ENCODE results near the gene CD300E. TPM values are rescaled to one million over a fixed set of nuclear protein-coding genes. Genes with fewer than 3 reads are reported as not detected.

The CD300E gene
- polyA plus RNA-seq, 1 donor from 2014 or later: not detected

- H3K27me3 ChIP-seq (ENCODE audit: insufficient read depth, low read depth, low read length): peaks cover 11% of the 10 kb centered on the region
- no peaks in the 10 kb centered on the region for H3K36me3 ChIP-seq (ENCODE audit: insufficient read depth, low read length)
- no peaks in the 10 kb centered on the region for H3K79me2 ChIP-seq (replicated peaks; ENCODE audit: insufficient read depth, low read length)
- H2AFZ ChIP-seq (ENCODE audit: low read depth, low read length): no peak overlapping the region
- no peaks in the 10 kb centered on the region for H4K20me1 ChIP-seq (ENCODE audit: insufficient read depth)
- H3F3A ChIP-seq (ENCODE audit: insufficient read depth, low read length, poor library complexity, severe bottlenecking): no peaks in the 10 kb centered on the region
- no peaks in the 10 kb centered on the region for H3K9me3 ChIP-seq (ENCODE audit: low read length)
- no peaks in the 10 kb centered on the region for H3K9me2 ChIP-seq (ENCODE audit: insufficient read depth, low read length)
- TF ChIP-seq EZH2 (IDR thresholded peaks at IDR 0.05; ENCODE audit: borderline replicate concordance, insufficient read depth, low read length, poor library complexity, severe bottlenecking) (no peak), TAF1 (IDR thresholded peaks at IDR 0.05; ENCODE audit: low read depth) (no peak), CTCF (IDR thresholded peaks at IDR 0.05; ENCODE audit: poor library complexity, severe bottlenecking) (no peak), EP300 (conservative IDR thresholded peaks at IDR 0.05; ENCODE audit: poor library complexity, severe bottlenecking) (no peak), POLR2AphosphoS5 (IDR thresholded peaks at IDR 0.05) (no peak), REST (IDR thresholded peaks at IDR 0.05; ENCODE audit: borderline replicate concordance) (no peak), SMC3 (conservative IDR thresholded peaks at IDR 0.05; ENCODE audit: poor library complexity) (no peak), RAD21 (conservative IDR thresholded peaks at IDR 0.05) (no peak), MXI1 (conservative IDR thresholded peaks at IDR 0.05; ENCODE audit: poor library complexity, severe bottlenecking) (no peak)
- no peak overlapping the region for H3K27ac ChIP-seq (ENCODE audit: low read length)
- no peak overlapping the region for H3K4me3 ChIP-seq (ENCODE audit: low read length)
- H3K4me2 ChIP-seq (ENCODE audit: low read length): no peak overlapping the region
- H3K9ac ChIP-seq (ENCODE audit: low read length): no peak overlapping the region
Measured at GRCh38 chr17:74606050-74606449, 17.5 kb downstream of the CD300E start.

- Histone ChIP-seq H2AFZ (ENCODE audit: low read depth, low read length) (no peak overlapping the region), H3K9ac (ENCODE audit: low read length) (no peak overlapping the region), H3F3A (ENCODE audit: insufficient read depth, low read length, poor library complexity, severe bottlenecking) (no peaks in the 10 kb centered on the region), H3K36me3 (ENCODE audit: insufficient read depth, low read length) (no peaks in the 10 kb centered on the region), H3K27ac (ENCODE audit: low read length) (no peak overlapping the region), H3K27me3 (ENCODE audit: insufficient read depth, low read depth, low read length) (peaks cover 10% of the 10 kb centered on the region), H3K9me2 (ENCODE audit: insufficient read depth, low read length) (no peaks in the 10 kb centered on the region), H3K9me3 (ENCODE audit: low read length) (no peaks in the 10 kb centered on the region), H3K4me3 (ENCODE audit: low read length) (no peak overlapping the region), H3K79me2 (replicated peaks; ENCODE audit: insufficient read depth, low read length) (no peaks in the 10 kb centered on the region), H4K20me1 (ENCODE audit: insufficient read depth) (no peaks in the 10 kb centered on the region), H3K4me2 (ENCODE audit: low read length) (no peak overlapping the region)
- no peak for TF ChIP-seq RAD21 (conservative IDR thresholded peaks at IDR 0.05)
- TF ChIP-seq EZH2 (IDR thresholded peaks at IDR 0.05; ENCODE audit: borderline replicate concordance, insufficient read depth, low read length, poor library complexity, severe bottlenecking): no peak
- no peak for TF ChIP-seq REST (IDR thresholded peaks at IDR 0.05; ENCODE audit: borderline replicate concordance)
- TF ChIP-seq POLR2AphosphoS5 (IDR thresholded peaks at IDR 0.05): no peak
- no peak for TF ChIP-seq EP300 (conservative IDR thresholded peaks at IDR 0.05; ENCODE audit: poor library complexity, severe bottlenecking)
- no peak for TF ChIP-seq MXI1 (conservative IDR thresholded peaks at IDR 0.05; ENCODE audit: poor library complexity, severe bottlenecking)
- TF ChIP-seq CTCF (IDR thresholded peaks at IDR 0.05; ENCODE audit: poor library complexity, severe bottlenecking): no peak
- TF ChIP-seq TAF1 (IDR thresholded peaks at IDR 0.05; ENCODE audit: low read depth): no peak
- no peak for TF ChIP-seq SMC3 (conservative IDR thresholded peaks at IDR 0.05; ENCODE audit: poor library complexity)
Measured at GRCh38 chr17:74605361-74605760, 18.2 kb downstream of the CD300E start.
